Esophagus squamous epithelium (tissue), 4 donors: Measurements from ENCODE around the gene SPATS2.

Source experiments
- POLR2A ChIP-seq, 4 donors: fragments of 450-650 bp; IDR thresholded peaks; one replicate each; pipeline ENCODE4 v1.6.1; 2017; ENCODE audit warnings: antibody characterized with exemption in 4 of 4, mild to moderate bottlenecking in 4 of 4, moderate library complexity in 3 of 4
- TF ChIP-seq, protein P1 (sequence below), 6 experiments: fragments of 450-650 bp in 4 of 6; fragments of 200-600 bp in 2 of 6; sonication (generic) in 2 of 6; IDR thresholded peaks; one replicate each; pipeline ENCODE4 v1.5.1; 2016 to 2019; ENCODE audit warnings: antibody characterized with exemption in 6 of 6, mild to moderate bottlenecking in 4 of 6, moderate library complexity in 4 of 6

DNA sequence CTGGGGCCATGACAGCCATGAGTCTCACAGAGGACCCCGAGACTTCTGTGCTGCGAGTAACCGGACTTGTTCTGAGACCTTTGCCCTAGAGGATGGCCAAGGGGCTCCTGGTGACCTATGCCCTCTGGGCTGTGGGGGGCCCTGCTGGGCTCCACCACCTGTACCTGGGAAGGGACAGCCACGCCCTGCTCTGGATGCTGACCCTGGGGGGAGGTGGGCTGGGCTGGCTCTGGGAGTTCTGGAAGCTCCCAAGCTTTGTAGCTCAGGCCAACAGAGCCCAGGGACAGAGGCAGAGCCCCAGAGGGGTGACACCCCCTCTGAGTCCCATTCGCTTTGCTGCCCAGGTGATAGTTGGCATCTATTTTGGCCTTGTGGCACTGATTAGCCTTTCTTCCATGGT lies 18.5 kb upstream of the SPATS2 start:
- TF ChIP-seq, protein P1, sequence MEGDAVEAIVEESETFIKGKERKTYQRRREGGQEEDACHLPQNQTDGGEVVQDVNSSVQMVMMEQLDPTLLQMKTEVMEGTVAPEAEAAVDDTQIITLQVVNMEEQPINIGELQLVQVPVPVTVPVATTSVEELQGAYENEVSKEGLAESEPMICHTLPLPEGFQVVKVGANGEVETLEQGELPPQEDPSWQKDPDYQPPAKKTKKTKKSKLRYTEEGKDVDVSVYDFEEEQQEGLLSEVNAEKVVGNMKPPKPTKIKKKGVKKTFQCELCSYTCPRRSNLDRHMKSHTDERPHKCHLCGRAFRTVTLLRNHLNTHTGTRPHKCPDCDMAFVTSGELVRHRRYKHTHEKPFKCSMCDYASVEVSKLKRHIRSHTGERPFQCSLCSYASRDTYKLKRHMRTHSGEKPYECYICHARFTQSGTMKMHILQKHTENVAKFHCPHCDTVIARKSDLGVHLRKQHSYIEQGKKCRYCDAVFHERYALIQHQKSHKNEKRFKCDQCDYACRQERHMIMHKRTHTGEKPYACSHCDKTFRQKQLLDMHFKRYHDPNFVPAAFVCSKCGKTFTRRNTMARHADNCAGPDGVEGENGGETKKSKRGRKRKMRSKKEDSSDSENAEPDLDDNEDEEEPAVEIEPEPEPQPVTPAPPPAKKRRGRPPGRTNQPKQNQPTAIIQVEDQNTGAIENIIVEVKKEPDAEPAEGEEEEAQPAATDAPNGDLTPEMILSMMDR (IDR thresholded peaks at IDR 0.05), result no peak
- TF ChIP-seq POLR2A (IDR thresholded peaks at IDR 0.05), result no peak
